H1 (cell line): ENCODE data around the gene ATP9B. TPM values are rescaled to one million over a fixed set of nuclear protein-coding genes. Genes with fewer than 3 reads are reported as not detected.

ENCODE experiments used
- RXRA ChIP-seq: IDR thresholded peaks from 2 replicates; pipeline ENCODE4 v1.6.1; 2011; ENCODE audit warnings: low read depth, mild to moderate bottlenecking, low read length, moderate library complexity; ENCODE audit not compliant: insufficient read depth
- polyA plus RNA-seq, 7 experiments: library from polyadenylated mRNA; depleted of rRNA in 3 of 7; stranded (reverse) in 5 of 7; unstranded in 2 of 7; fragments of >200 nt in 5 of 7; fragments of 200-250 nt in 2 of 7; gene quantifications; 1 replicate in 5 of 7; 2 replicates in 1 of 7; 4 replicates in 1 of 7; pipeline versions ENCODE4 v1.2.1 to v1.2.3, GENCODE V29; 2011 to 2013; ENCODE audit warnings: missing spikeins in 2 of 7, mixed read lengths in 2 of 7
- total RNA-seq: library from RNA; stranded (reverse); fragmentation: NEBNext Ultra II Directional; extraction: Animal tissue kit (Norgen Biotek cat#: 25700); gene quantifications from 2 replicates; pipeline ENCODE4 v1.2.1, GENCODE V29; 2021

Gene ATP9B
- total and polyA plus RNA-seq, 2 of the 8 experiments (the other 6 are each of a cell fraction or from before 2014, with no cell fraction given): 15.1 to 21.7 TPM

DNA sequence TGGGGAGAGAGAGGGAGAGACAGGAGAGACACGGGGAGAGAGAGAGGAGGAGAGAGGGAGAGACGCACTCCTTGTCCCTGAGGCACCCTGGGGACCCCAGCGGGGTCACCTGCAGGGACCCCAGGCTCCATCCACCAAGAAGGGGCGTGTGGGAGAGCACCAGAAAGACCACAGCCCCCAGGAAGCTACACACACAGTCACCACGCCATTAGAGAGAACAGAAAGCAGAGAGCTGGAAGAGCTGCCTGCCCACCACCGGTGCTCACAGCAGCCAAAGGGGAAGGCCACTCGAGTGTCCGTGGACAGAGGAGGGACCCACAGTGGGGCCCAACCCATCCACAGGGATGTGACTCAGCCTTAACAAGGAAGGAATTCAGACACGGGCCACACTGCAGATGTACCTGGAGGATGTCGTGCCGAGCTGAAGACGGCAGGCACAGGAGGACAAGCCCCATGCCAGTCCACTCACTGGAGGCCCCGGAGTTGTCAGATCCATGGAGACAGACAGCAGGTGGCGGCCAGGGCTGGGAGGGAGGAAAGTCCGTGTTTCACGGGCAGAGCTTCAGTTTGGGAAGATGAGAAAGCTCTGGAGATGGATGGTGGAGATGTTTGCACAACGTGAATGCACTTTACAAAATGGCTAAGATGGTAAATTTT, 315.1 kb downstream of the ATP9B start (continued):
- no peak for TF ChIP-seq RXRA
